Liver (tissue), 3 donors: ENCODE measurements around the gene ARHGAP6.

ENCODE experiments used
- ATF3 ChIP-seq: IDR thresholded peaks from 2 replicates; pipeline ENCODE4 v1.6.1; 2016; ENCODE audit warnings: antibody characterized with exemption
- CTCF ChIP-seq: fragments of 150-350 bp; IDR thresholded peaks from 2 replicates; pipeline ENCODE4 v1.5.1; 2017; ENCODE audit warnings: improper control_type of control experiment, low read depth, low read length; ENCODE audit not compliant: missing input control
- GABPA ChIP-seq, 2 donors: IDR thresholded peaks in 1 of 2; conservative IDR thresholded peaks in 1 of 2; 2 replicates each; pipeline ENCODE4 v1.6.1; 2016; ENCODE audit warnings: antibody characterized with exemption in 2 of 2, mild to moderate bottlenecking in 1 of 2, moderate library complexity in 1 of 2
- HNF4A ChIP-seq, 2 donors: conservative IDR thresholded peaks; 2 replicates each; pipeline ENCODE4 v1.6.1; 2016; ENCODE audit warnings: antibody characterized with exemption in 2 of 2, mild to moderate bottlenecking in 2 of 2
- JUND ChIP-seq, 2 donors: IDR thresholded peaks; 2 replicates each; pipeline ENCODE4 v1.6.1; 2016; ENCODE audit warnings: antibody characterized with exemption in 2 of 2
- MAX ChIP-seq: IDR thresholded peaks from 2 replicates; pipeline ENCODE4 v1.6.1; 2016; ENCODE audit warnings: antibody characterized with exemption
- RAD21 ChIP-seq, 2 donors: IDR thresholded peaks; 2 replicates each; pipeline ENCODE4 v1.6.1; 2016; ENCODE audit warnings: antibody characterized with exemption in 2 of 2, mild to moderate bottlenecking in 2 of 2
- REST ChIP-seq: IDR thresholded peaks from 2 replicates; pipeline ENCODE4 v1.6.1; 2016; ENCODE audit warnings: antibody characterized with exemption, mild to moderate bottlenecking
- TAF1 ChIP-seq: conservative IDR thresholded peaks from 2 replicates; pipeline ENCODE4 v1.6.1; 2016; ENCODE audit warnings: antibody characterized with exemption, mild to moderate bottlenecking
- YY1 ChIP-seq: IDR thresholded peaks from 2 replicates; pipeline ENCODE4 v1.6.1; 2016; ENCODE audit warnings: antibody characterized with exemption, mild to moderate bottlenecking
- donor health status: healthy.
- donor health status: healthy.

- no peak for TF ChIP-seq TAF1
- TF ChIP-seq GABPA (IDR thresholded peaks at IDR 0.05 in 1 of 2, conservative IDR thresholded peaks at IDR 0.05 in 1 of 2) = no peak
- no peak for TF ChIP-seq MAX
- TF ChIP-seq CTCF = no peak
- no peak for TF ChIP-seq HNF4A (conservative IDR thresholded peaks at IDR 0.05)
- no peak for TF ChIP-seq RAD21 (IDR thresholded peaks at IDR 0.05)
- no peak for TF ChIP-seq REST
- no peak for TF ChIP-seq JUND (IDR thresholded peaks at IDR 0.05)
- TF ChIP-seq ATF3 = no peak
- no peak for TF ChIP-seq YY1
These were observed 506.6 kb downstream of the ARHGAP6 start for GRCh38 chrX:11159149-11159548.
